Tibial nerve (tissue), 4 donors: ENCODE measurements around the gene MARCHF7. TPM values are rescaled to one million over a fixed set of nuclear protein-coding genes. Genes with fewer than 3 reads are reported as not detected.
"Not testable (repeated sequence)": the region's sequence is repeated elsewhere in the genome, so short reads cannot be mapped to it uniquely, and the experiment has no call there.

ENCODE experiments used
- DNase-seq, 2 donors: peaks; one replicate each; pipeline ENCODE4 v3.0.0-alpha.2; 2019; ENCODE audit warnings: low spot score in 2 of 2
- H3K27ac ChIP-seq, 4 donors: fragments of 200-600 bp; sonication (generic) in 3 of 4; one replicate each; pipeline ENCODE4 v1.5.1; 2017 to 2019; ENCODE audit warnings: mild to moderate bottlenecking in 1 of 4
- H3K27me3 ChIP-seq, 2 donors: fragments of 200-600 bp; sonication (generic) in 1 of 2; one replicate each; pipeline versions ENCODE4 v1.5.1 to v1.6.0; 2017 to 2019
- H3K36me3 ChIP-seq, 3 donors: fragments of 200-600 bp; sonication (generic); one replicate each; pipeline ENCODE4 v1.5.1; 2018 to 2019
- H3K4me1 ChIP-seq, 4 donors: fragments of 200-600 bp; sonication (generic) in 3 of 4; one replicate each; pipeline ENCODE4 v1.5.1; 2017 to 2019
- H3K4me3 ChIP-seq, 4 donors: fragments of 200-600 bp; sonication (generic) in 3 of 4; one replicate each; pipeline ENCODE4 v1.5.1; 2017 to 2019; ENCODE audit warnings: mild to moderate bottlenecking in 1 of 4, moderate library complexity in 1 of 4
- H3K9me3 ChIP-seq, 4 donors: fragments of 200-600 bp; sonication (generic) in 3 of 4; one replicate each; pipeline ENCODE4 v1.5.1; 2017 to 2019
- CTCF ChIP-seq, 5 experiments: fragments of 200-600 bp in 3 of 5; fragments of 450-650 bp in 2 of 5; sonication (generic) in 3 of 5; IDR thresholded peaks; one replicate each; pipeline ENCODE4 v1.5.1; 2016 to 2019; ENCODE audit warnings: antibody characterized with exemption in 5 of 5, mild to moderate bottlenecking in 3 of 5, moderate library complexity in 2 of 5
- EP300 ChIP-seq, 2 donors: sonication (generic); formaldehyde crosslinking; IDR thresholded peaks; one replicate each; pipeline ENCODE4 v1.6.1; 2017; ENCODE audit warnings: antibody characterized with exemption in 2 of 2, mild to moderate bottlenecking in 1 of 2
- POLR2A ChIP-seq, 2 donors: fragments of 450-650 bp; IDR thresholded peaks; one replicate each; pipeline ENCODE4 v1.6.1; 2017; ENCODE audit warnings: antibody characterized with exemption in 2 of 2, mild to moderate bottlenecking in 2 of 2, moderate library complexity in 2 of 2
- WGBS, 2 donors: methylation state at CpG; one replicate each; pipeline ENCODE4 v1.1.5; 2018; 5-methylcytosine and 5-hydroxymethylcytosine counted together
- total RNA-seq, 4 donors: library from RNA; depleted of rRNA; stranded (reverse); fragments of >200 nt; gene quantifications; one replicate each; pipeline ENCODE4 v1.1.0, GENCODE V29; 2016

MARCHF7 gene
- total RNA-seq, 4 donors from 2014 or later, result 80.8 to 104 (median 90.7) TPM

- peaks cover 0 to 2% (median 0%) of the 10 kb centered on the region in 4 donors for H3K9me3 ChIP-seq
- no peaks in the 10 kb centered on the region for H3K27me3 ChIP-seq
- no peak overlapping the region for H3K4me3 ChIP-seq
- 92 to 97% methylated on average over 10 of the region's 10 CpGs for WGBS, 2 donors
- peaks cover 0 to 74% (median 17%) of the 10 kb centered on the region in 4 donors for H3K4me1 ChIP-seq
- TF ChIP-seq CTCF (IDR thresholded peaks at IDR 0.05) (no peak), POLR2A (IDR thresholded peaks at IDR 0.05) (no peak), EP300 (IDR thresholded peaks at IDR 0.05) (no peak)
- no peak for DNase-seq
- H3K36me3 ChIP-seq, result peaks cover 0 to 30% (median 0%) of the 10 kb centered on the region in 3 donors
- no peak overlapping the region for H3K27ac ChIP-seq
Measured at GRCh38 chr2:159720676-159721075, 8.4 kb downstream of the MARCHF7 start.

GRCh38 chr2:159722580-159722979 is 10.3 kb downstream of the MARCHF7 start:
- Histone ChIP-seq H3K4me3 (no peak overlapping the region), H3K36me3 (peaks cover 0 to 25% (median 0%) of the 10 kb centered on the region in 3 donors), H3K4me1 (peaks cover 0 to 61% (median 10%) of the 10 kb centered on the region in 4 donors), H3K9me3 (peaks cover 0 to 2% (median 0%) of the 10 kb centered on the region in 4 donors), H3K27ac (no peak overlapping the region), H3K27me3 (no peaks in the 10 kb centered on the region)
- WGBS, 2 donors, result 90 to 91% methylated on average over 2 of the region's 2 CpGs
- TF ChIP-seq CTCF (IDR thresholded peaks at IDR 0.05) (no peak), POLR2A (IDR thresholded peaks at IDR 0.05) (no peak), EP300 (IDR thresholded peaks at IDR 0.05) (no peak)
- DNase-seq, result no peak

GRCh38 chr2:159724795-159725572 is 12.7 kb downstream of the MARCHF7 start:
- H3K4me3 ChIP-seq, H3K27ac ChIP-seq, H3K27me3 ChIP-seq, H3K9me3 ChIP-seq, DNase-seq: not testable (repeated sequence)
- 95 to 96% methylated on average over 6 of the region's 6 CpGs for WGBS, 2 donors
- Histone ChIP-seq H3K4me1 (peaks cover 0 to 51% (median 11%) of the 10 kb centered on the region in 4 donors), H3K36me3 (peaks cover 0 to 23% (median 4%) of the 10 kb centered on the region in 3 donors)

- H3K27me3 ChIP-seq, result no peaks in the 10 kb centered on the region
- peaks cover 0 to 23% (median 6%) of the 10 kb centered on the region in 3 donors for H3K36me3 ChIP-seq
- no peak overlapping the region for H3K4me3 ChIP-seq
- no peak for DNase-seq
- peaks cover 0 to 2% (median 0%) of the 10 kb centered on the region in 4 donors for H3K9me3 ChIP-seq
- H3K4me1 ChIP-seq, result peaks cover 0 to 49% (median 11%) of the 10 kb centered on the region in 4 donors
- no peak overlapping the region for H3K27ac ChIP-seq
- 92 to 95% methylated on average over 3 of the region's 3 CpGs for WGBS, 2 donors
- TF ChIP-seq EP300 (IDR thresholded peaks at IDR 0.05) (no peak), CTCF (IDR thresholded peaks at IDR 0.05) (no peak), POLR2A (IDR thresholded peaks at IDR 0.05) (no peak)
Measured at GRCh38 chr2:159725713-159726112, 13.4 kb downstream of the MARCHF7 start.

GRCh38 chr2:159728629-159729028 is 16.3 kb downstream of the MARCHF7 start:
- no peaks in the 10 kb centered on the region for H3K27me3 ChIP-seq
- H3K36me3 ChIP-seq, result peaks cover 0 to 52% (median 9%) of the 10 kb centered on the region in 3 donors
- DNase-seq, result no peak
- no peak overlapping the region for H3K27ac ChIP-seq
- WGBS, 2 donors, result 71 to 78% methylated on average over 3 of the region's 3 CpGs
- H3K4me1 ChIP-seq, result peaks cover 0 to 23% (median 4%) of the 10 kb centered on the region in 4 donors
- no peak overlapping the region for H3K4me3 ChIP-seq
- TF ChIP-seq POLR2A (IDR thresholded peaks at IDR 0.05) (no peak), CTCF (IDR thresholded peaks at IDR 0.05) (no peak), EP300 (IDR thresholded peaks at IDR 0.05) (no peak)
- H3K9me3 ChIP-seq, result peaks cover 0 to 2% (median 0%) of the 10 kb centered on the region in 4 donors
